ENCODE results near the gene TRAPPC8. TPM values are rescaled to one million over a fixed set of nuclear protein-coding genes. Genes with fewer than 3 reads are reported as not detected.
A peak's percentile ranks its signal among the peaks of the same experiment; 100 is the strongest.

TRAPPC8 gene
- total and polyA plus RNA-seq, 2 of the 13 experiments (the other 11 are each of a cell fraction or from before 2014, with no cell fraction given) = 34.6 to 50.8 TPM

- TF ChIP-seq KIAA2018 (CRISPR knock-in tag; IDR thresholded peaks at IDR 0.05; ENCODE audit: borderline replicate concordance) (no peak), NR2F2 (IDR thresholded peaks at IDR 0.05; ENCODE audit: borderline replicate concordance, low read depth) (no peak), SOX13 (IDR thresholded peaks at IDR 0.05) (no peak), SOX13 (CRISPR knock-in tag; conservative IDR thresholded peaks at IDR 0.05 in 1 of 2, IDR thresholded peaks at IDR 0.05 in 1 of 2) (peak in 1 of 2 experiments; percentile 44; a peak in 1 of 4 replicates), ARID2 (CRISPR knock-in tag; IDR thresholded peaks at IDR 0.05; ENCODE audit: borderline replicate concordance) (no peak), ZNF570 (CRISPR knock-in tag; IDR thresholded peaks at IDR 0.05; ENCODE audit: borderline replicate concordance) (no peak), BRD4 (CRISPR knock-in tag; IDR thresholded peaks at IDR 0.05) (no peak), TBX3 (IDR thresholded peaks at IDR 0.05; ENCODE audit: borderline replicate concordance) (peak; percentile 81; the same call in 1 of the 2 replicates), YEATS4 (CRISPR knock-in tag; IDR thresholded peaks at IDR 0.05; ENCODE audit: borderline replicate concordance) (no peak), ZBTB10 (CRISPR knock-in tag; IDR thresholded peaks at IDR 0.05; ENCODE audit: borderline replicate concordance) (no peak), NFKBIZ (CRISPR knock-in tag; IDR thresholded peaks at IDR 0.05) (no peak)
- TF ChIP-seq, protein P1, sequence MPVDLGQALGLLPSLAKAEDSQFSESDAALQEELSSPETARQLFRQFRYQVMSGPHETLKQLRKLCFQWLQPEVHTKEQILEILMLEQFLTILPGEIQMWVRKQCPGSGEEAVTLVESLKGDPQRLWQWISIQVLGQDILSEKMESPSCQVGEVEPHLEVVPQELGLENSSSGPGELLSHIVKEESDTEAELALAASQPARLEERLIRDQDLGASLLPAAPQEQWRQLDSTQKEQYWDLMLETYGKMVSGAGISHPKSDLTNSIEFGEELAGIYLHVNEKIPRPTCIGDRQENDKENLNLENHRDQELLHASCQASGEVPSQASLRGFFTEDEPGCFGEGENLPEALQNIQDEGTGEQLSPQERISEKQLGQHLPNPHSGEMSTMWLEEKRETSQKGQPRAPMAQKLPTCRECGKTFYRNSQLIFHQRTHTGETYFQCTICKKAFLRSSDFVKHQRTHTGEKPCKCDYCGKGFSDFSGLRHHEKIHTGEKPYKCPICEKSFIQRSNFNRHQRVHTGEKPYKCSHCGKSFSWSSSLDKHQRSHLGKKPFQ (CRISPR knock-in tag; IDR thresholded peaks at IDR 0.05; ENCODE audit: insufficient replicate concordance) = no peak
These were observed 13.7 kb downstream of the TRAPPC8 start (continued) for GRCh38 chr18:31929273-31929672.
